ENCODE data around the gene SPRN. TPM values are rescaled to one million over a fixed set of nuclear protein-coding genes. Genes with fewer than 3 reads are reported as not detected.
A peak's percentile ranks its signal among the peaks of the same experiment; 100 is the strongest.

Gene SPRN
- total RNA-seq, 2 donors from 2014 or later, result not detected

DNA sequence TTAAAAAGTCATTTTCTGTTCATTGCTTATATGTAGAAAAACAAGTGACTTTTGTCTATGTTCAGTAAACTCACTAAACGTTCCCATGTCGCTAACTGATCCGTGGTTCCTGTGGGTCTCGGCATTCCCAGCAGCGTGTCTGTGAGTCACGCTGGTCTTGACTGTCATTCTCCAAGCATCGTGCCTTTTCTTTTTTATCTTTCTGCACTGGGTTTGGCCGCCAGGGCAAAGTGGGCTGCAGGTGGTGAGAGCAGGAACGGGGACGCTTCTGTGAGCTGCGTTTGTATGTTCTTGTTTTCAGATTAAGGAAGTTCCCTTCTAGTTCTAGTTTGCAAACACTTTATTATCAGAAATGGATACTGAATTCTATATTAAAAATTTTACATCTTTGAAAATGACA lies 22.6 kb upstream of the SPRN start:
- TF ChIP-seq, protein P1, sequence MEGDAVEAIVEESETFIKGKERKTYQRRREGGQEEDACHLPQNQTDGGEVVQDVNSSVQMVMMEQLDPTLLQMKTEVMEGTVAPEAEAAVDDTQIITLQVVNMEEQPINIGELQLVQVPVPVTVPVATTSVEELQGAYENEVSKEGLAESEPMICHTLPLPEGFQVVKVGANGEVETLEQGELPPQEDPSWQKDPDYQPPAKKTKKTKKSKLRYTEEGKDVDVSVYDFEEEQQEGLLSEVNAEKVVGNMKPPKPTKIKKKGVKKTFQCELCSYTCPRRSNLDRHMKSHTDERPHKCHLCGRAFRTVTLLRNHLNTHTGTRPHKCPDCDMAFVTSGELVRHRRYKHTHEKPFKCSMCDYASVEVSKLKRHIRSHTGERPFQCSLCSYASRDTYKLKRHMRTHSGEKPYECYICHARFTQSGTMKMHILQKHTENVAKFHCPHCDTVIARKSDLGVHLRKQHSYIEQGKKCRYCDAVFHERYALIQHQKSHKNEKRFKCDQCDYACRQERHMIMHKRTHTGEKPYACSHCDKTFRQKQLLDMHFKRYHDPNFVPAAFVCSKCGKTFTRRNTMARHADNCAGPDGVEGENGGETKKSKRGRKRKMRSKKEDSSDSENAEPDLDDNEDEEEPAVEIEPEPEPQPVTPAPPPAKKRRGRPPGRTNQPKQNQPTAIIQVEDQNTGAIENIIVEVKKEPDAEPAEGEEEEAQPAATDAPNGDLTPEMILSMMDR (IDR thresholded peaks at IDR 0.05), result no peak
- Histone ChIP-seq H3K4me3 (no peak overlapping the region), H3K27ac (no peak overlapping the region), H3K27me3 (no peaks in the 10 kb centered on the region), H3K36me3 (no peaks in the 10 kb centered on the region), H3K4me1 (no peaks in the 10 kb centered on the region), H3K9me3 (peaks cover 0 to 34% of the 10 kb centered on the region in 2 donors)
- DNase-seq (ENCODE audit: low spot score), result peak; percentile 40

DNA sequence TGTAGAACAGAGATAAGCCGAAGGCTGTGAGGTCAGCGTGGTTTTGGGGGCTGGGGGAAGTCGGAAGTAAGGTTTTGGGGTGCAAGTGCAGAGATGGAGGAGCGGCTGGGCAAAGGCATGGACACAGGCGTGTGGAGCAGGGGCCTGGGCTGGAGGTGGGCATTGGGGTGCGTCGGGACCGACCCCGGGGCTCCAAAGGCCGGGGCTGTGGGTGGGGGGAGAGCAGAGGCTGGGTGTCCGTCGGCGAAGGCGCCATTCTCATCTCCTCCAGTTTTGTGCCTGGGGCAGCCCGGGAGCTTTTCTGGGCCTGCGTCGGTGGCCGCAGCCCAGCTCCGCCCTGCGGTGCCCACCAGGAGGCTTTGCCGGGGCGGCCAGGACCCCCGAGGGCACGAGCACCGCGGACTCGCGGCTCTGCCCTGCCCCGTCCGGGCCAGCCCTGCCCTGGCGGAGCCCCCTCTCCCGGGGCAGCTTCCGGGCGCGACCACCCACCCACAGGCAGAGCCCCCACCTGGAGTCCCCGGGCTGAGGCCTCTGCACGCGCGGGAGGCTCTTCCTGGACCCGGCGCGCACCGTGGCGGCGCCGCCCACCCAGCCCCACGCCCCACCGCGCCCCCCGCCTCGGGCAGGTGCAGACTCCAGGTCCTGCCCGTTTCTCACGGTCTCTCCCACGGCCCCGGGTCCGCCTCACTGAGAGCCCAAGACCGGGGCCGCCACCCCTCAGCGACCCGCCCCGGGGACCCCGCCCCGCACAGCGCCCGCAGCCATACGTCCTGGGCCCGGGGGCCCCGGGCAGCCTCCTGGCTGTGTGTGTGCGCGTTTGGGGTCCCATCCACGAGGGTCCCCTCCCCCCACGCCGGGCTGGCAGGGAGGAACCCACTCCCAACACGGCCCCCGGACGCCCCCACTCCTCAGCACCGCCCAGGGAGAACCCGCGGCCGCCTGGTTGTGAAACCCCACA lies 21.6 kb upstream of the SPRN start:
- TF ChIP-seq, protein P1 (IDR thresholded peaks at IDR 0.05), result no peak
- H3K4me1 ChIP-seq, result no peaks in the 10 kb centered on the region
- no peaks in the 10 kb centered on the region for H3K36me3 ChIP-seq
- DNase-seq (ENCODE audit: low spot score), result peak; percentile 40
- no peak overlapping the region for H3K27ac ChIP-seq
- H3K4me3 ChIP-seq, result no peak overlapping the region
- peaks cover 0 to 34% of the 10 kb centered on the region in 2 donors for H3K9me3 ChIP-seq
- H3K27me3 ChIP-seq, result no peaks in the 10 kb centered on the region

DNA sequence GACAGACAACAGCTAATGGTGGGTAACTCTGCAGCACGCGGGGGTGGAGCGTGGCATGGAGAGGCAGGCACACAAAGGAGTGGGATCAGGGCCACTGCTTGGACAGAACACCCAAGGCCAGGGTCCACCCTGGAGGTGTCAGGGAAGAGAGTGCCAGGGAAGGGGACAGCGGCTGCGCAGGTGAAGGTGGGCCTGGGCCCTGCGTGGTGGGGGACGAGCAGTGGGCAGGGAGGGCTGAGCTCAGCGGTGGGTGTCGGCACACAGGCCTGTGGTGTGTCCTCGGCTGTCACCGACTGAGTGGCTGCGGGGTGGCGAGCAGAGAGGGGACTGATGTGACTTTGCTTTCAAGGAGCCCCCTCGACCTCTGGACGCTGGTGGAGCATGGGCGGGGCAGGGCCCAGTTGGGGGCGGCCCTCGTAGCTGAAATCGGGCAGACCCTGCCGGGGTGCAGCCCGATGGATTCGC lies 20.9 kb upstream of the SPRN start:
- peak; percentile 38 for DNase-seq (ENCODE audit: low spot score)
- Histone ChIP-seq H3K27ac (no peak overlapping the region), H3K9me3 (peaks cover 0 to 34% of the 10 kb centered on the region in 2 donors), H3K4me1 (no peaks in the 10 kb centered on the region), H3K4me3 (no peak overlapping the region), H3K27me3 (no peaks in the 10 kb centered on the region), H3K36me3 (no peaks in the 10 kb centered on the region)
- TF ChIP-seq, protein P1 (IDR thresholded peaks at IDR 0.05), result no peak

DNA sequence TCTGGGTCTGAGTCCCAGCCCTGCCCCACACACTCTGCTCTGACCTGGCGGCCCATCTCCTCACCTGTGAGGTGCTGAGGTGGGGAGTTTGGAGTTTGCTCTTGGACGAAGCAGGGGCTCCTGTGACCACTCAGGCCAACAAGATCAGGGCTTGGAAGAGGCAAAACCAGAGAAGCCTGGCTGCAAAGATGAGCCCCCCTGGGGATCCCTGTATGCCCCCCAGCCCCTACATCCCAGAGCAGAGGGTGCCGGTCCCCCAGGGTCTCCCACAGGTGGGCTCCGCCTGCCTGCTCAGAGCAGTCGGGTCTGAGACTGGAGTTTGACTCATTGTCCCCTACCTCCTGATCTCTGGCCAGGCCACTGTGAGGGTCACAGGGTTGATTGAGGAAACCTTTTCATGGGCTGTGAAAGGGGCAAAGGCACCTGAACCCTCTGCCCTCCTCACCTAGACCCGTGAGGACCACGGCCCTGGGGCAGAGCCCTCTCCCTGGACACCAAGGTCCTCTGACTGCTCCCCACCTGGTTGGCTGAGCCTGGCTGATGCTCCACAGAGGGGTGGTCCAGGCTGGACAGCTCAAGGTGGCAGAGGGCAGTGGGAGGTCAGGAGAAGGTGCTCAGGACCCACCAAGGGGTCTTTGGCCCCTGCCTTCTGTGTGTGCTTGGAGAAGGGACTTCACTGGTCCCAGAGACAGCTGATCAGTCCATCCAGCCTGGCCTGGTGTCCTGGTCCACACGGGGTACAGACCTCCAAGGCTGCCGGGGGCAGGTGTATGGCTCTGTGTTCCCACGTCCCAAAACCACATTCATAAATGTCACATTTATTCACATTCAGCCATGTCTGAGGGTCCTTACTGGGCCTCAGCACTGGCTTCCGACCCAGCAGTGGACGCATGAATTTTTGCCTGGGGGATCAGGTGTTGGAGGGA lies 20.2 kb upstream of the SPRN start:
- H3K27me3 ChIP-seq, result no peaks in the 10 kb centered on the region
- H3K4me3 ChIP-seq, result no peak overlapping the region
- no peak overlapping the region for H3K27ac ChIP-seq
- DNase-seq (ENCODE audit: low spot score), result peak; percentile 18
- H3K36me3 ChIP-seq, result no peaks in the 10 kb centered on the region
- TF ChIP-seq, protein P1 (IDR thresholded peaks at IDR 0.05), result no peak
- no peaks in the 10 kb centered on the region for H3K4me1 ChIP-seq
- H3K9me3 ChIP-seq, result peaks cover 0 to 34% of the 10 kb centered on the region in 2 donors

DNA sequence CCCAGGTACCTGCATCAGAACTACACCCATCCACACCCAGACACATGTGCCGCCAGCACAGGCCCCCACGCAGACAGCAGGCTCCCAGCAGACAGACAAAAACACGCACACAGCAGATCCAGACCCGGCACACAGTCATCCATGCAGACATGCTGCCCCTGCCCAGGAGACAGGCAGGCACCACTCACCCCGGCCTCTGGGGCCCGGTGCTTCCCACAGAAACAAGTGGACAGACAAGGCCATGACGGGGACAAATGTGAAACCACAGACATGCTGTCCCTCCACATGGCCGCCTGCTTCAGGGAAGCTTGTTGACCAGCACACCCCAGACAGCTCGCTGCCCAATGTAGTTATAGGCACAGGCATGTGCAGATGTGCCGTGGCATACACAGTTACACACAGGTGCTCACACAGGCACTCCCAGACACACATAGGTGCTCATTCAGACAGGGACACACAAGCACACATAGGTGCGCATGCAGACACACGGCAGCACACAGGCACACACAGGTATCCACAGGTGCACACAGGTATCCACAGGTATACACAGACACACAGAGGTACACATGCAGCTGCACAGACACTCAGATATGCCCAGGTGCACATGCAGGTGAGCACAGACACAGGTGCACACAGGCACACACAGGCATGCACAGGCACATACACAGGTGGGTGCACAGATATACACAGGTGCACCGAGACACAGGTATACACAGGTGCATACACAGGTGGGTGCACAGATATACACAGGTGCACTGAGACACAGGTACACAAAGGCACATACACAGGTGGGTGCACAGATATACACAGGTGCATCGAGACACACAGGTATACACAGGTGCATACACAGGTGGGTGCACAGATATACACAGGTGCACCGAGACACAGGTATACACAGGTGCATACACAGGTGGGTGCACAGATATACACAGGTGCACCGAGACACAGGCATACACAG lies 18.8 kb upstream of the SPRN start:
- no peaks in the 10 kb centered on the region for H3K4me1 ChIP-seq
- H3K27me3 ChIP-seq, result no peaks in the 10 kb centered on the region
- H3K36me3 ChIP-seq, result no peaks in the 10 kb centered on the region
- TF ChIP-seq, protein P1 (IDR thresholded peaks at IDR 0.05), result no peak
- DNase-seq (ENCODE audit: low spot score), result peak; percentile 38
- peaks cover 0 to 21% of the 10 kb centered on the region in 2 donors for H3K9me3 ChIP-seq
- no peak overlapping the region for H3K4me3 ChIP-seq
- H3K27ac ChIP-seq, result no peak overlapping the region
